DMS 273 treated with DMSO at 0.1 percent for 48 hours (cell line): ENCODE results near the gene HARBI1.
"Not testable (repeated sequence)": the region's sequence is repeated elsewhere in the genome, so short reads cannot be mapped to it uniquely, and the experiment has no call there.

Experiments used
- DNase-seq: peaks from one replicate; lab custom pipeline; 2025; lab: John Stamatoyannopoulos, UW

Gene HARBI1

DNA sequence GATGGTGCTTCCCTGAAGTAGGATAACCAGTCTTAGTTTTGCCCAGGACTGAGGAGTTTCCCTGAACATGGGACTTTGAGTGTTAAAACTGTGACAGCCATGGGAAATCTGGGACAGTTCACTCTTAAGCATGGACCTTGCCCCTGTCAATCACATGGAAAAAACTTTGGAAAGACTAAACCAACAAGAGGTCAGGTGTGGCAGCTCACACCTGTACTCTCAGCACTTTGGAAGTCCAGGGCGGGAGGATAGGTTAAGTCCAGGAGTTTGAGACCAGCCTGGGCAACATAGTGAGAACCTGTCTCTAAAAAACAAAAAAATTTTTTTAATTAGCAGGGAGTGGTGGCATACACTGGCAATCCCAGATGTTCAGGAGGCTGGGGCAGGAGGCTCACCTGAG lies 19.9 kb downstream of the HARBI1 start:
- no peak for DNase-seq

DNA sequence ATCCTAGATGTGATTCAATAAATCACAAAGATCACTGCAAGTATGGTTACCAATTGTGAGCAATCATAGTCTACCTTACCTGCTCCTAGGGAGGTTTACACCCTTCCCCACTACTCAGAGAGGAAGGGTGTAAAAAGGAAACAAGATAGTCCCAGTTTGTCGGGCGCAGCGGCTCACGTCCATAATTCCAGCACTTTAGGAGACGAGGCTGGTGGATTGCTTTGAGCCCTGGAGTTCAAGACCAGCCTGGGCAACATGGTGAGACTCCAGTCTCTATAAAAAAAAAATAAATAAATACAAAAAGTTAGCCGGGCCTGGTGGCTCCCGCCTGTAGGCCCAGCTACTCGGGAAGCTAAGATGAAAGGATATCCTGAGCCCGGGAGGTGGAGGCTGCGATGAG lies 22.2 kb downstream of the HARBI1 start:
- DNase-seq, result no peak

DNA sequence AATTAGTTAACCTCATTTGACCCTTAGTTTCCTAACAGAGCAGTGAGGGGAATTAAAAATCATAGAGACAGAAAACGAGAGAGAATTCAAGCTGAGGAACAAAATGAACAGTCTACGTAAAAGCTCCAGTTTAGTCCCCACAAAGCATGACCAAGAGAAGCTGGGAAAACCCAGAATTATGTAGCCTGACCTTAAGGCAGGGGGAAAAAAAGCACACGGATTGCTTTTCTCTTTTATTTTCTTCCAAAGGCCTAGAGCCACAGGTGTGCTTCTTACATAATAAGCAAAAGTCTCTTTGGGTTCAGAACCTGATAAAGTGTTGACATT lies 22.7 kb downstream of the HARBI1 start:
- no peak for DNase-seq

DNA sequence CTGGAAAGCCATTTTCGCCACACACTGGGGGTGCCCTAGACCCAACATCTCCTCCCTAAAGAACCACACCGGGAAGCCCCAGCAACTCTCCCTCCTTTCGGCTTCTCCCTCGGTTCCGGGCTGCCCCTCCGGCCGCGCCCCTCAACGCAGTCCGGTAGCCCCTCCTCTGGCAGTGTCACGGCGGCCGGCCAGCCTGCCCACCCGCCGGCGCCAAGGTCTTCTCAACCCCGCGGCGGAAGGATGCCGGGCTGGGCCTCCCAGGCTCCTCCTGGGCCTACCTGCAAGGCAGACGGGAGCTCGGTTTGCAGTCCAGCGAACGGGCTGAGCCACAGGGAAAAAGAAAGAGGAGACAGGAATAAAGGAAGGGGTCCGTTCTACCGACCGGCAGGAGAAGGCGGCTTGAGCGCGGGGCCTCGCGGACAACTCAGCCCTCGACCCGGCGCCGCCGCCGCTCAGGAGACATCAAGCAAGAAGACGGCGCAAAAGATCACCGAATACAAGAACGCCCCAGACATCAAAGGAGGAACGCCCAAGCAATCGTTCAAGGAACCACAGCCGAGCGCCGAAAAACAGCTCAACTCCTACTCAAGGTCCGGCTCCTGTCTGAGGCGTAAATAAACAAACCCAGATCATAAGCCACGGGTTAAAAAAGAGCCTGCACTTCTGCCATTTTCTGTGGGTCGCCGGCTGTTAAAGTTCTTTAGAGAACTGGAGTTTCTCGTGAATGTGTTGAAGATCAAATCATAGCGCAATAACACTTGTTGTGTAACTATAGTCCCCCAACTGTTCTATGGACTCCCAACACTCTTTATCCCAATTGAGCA lies 23.3 kb downstream of the HARBI1 start, which contains the start of gene AMBRA1:
Gene AMBRA1 (minus strand): TSS at position 474 of the 824 bp plus-strand sequence. CDS start 45,643 bp downstream, outside the sequence.
- DNase-seq, result peak; percentile 75

DNA sequence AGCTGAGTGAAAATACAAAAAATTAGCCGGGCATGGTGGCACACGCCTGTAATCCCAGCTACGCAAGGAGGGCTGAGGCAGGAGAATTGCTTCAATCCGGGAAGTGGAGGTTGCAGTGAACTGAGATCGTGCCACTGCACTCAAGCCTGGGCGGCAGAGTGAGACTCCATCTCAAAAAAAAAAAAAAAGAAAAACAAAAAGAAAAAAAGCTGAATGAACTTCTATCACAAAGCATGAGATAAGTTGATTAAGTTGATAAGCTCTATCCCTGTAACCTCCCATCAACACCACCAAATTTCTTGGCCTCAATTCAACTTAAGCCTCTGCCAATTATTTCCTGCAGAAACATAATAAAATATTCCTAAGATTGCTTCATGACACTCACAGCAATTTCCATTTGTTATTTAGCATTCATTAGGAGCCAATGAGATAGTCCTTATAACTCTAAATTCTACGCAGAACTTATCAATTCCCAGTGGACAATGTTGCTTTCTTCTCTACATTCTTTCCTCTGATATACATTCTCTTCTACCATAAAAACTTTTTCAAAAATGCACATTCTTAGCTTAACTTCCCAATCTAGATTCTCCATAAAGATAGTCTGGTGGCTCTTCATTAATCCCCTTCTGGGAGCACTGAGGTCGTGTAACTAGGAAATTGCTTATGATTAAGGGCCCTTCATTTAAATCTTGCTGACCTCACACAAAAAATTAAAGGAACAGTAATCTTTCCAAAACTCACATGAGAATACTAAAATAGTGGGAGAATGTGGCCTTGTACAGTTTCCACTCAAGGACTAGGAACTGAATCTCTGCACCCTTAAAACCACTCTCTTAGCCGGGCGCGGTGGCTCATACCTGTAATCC lies 26.1 kb downstream of the HARBI1 start:
- DNase-seq, result no peak

DNA sequence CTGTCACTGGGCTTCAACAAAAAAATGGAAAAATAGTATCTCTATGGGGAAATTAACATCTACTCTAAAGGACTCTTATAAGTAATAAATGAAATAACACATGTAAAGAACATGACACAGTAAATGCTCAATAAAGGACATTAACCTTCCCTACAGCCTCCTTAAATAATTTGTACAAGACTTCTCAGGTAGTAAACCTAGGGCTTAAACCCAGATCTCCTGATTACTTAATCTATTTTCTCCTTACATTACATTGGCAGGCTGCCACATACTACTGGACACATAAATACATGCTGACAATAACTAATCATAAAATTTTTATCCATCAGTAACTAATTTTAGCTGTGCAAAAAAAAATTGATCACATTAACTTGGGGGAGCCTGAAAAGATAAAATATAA lies 28.1 kb downstream of the HARBI1 start:
- no peak for DNase-seq

DNA sequence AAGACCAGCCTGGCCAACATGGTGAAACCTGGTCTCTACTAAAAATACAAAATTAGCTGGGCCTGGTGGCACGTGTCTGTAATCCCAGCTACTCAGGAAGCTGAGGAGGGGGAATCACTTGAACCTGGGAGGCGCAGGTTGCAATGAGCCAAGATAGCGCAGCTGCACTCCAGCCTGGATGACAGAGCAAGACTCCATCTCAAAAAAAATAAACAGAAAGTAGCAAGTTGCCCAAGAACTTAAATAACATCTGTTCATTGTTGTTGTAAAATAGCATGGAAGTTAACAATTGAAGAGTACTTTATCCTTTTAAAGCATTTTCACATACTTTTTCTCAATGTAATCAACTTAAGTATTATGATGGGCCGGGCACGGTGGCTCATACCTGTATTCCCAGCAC lies 28.9 kb downstream of the HARBI1 start:
- no peak for DNase-seq

DNA sequence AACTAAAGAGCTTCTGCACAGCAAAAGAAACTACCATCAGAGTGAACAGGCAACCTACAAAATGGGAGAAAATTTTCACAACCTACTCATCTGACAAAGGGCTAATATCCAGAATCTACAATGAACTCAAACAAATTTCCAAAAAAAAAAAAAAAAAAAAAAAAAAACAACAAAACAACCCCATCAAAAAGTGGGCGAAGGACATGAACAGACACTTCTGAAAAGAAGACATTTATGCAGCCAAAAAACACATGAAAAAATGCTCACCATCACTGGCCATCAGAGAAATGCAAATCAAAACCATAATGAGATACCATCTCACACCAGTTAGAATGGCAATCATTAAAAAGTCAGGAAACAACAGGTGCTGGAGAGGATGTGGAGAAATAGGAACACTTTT lies 33.5 kb downstream of the HARBI1 start:
- DNase-seq, result not testable (repeated sequence)

DNA sequence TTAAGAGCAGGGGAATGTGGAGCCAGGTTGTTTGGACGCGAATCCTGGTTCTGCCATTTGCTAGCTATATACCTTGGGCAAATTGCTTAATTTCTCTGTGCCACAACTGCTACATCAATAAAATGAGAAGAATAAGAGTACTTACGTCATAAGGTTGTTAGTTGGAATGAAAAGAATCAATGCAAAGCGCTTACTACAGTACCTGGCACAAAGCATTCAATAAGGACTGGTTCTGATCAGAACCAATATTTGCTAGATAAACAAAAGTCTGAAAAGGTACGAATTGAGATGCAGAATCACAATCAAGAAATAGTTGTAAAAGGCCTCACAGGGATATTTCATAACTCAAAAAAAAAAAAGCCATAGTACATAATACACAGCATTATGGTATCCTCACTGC lies 34.4 kb downstream of the HARBI1 start:
- DNase-seq, result no peak

DNA sequence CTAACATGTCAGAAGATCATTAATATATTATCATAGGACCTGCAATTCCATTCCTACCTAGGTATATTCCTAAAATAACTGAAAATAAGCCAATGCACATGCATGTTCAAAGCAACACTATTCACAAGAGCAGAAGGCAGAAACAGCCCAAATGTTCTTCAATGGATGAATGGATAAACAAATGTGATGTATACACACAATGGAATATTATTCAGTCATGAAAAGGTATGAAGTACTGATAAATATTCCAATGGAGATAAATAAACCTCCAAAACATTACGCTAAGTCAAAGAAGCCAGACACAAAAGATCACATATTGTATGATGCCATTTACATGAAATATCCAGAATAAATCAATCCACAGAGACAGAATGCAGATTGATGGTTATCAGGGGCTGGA lies 40.0 kb downstream of the HARBI1 start:
- no peak for DNase-seq

DNA sequence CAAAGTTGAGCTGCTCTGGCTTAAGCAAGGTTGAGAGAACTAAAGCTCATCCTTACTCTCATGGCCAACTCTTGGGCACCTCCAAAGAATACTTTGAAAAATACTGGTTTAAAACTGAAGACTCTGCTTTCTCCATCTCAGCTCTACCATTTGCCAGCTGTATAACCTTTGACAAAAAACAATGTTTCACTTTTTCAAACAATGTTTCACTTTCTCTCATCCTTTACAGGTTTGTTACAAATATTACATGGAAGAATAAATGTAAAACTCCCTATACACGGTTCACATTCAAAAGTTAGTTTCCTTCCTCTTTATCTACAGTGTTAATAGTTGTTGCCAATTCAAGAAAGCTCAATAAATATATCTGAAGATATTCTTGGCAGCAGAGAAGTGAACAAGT lies 42.4 kb downstream of the HARBI1 start:
- DNase-seq, result no peak

DNA sequence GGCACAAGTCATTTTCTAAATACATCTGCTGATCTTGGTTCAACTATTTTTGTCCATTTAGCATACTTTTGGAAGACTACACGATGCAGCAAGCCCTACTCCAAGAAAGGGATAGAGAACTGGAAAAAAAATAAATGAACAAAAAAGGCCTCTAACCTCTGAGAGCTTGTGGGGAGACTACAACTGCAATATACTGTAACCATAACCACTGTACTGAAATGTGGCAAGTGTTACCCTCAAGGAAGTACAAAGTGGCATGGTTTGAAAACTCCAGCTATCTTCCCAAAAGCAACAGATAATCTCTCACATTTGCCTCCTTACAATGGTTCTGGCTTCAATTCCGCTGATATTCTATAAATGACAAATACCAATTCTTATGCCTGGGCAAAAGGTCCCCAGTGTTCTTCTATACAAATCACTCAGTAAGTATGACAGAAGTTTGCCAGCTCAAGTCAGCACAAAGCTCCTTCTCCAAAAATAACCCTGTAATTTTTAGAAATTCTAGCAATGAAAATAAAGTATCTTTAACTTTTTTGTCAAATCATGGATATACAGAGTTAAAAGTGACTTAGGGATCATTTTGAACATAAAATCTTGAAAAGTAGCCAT lies 46.1 kb downstream of the HARBI1 start:
- no peak for DNase-seq

DNA sequence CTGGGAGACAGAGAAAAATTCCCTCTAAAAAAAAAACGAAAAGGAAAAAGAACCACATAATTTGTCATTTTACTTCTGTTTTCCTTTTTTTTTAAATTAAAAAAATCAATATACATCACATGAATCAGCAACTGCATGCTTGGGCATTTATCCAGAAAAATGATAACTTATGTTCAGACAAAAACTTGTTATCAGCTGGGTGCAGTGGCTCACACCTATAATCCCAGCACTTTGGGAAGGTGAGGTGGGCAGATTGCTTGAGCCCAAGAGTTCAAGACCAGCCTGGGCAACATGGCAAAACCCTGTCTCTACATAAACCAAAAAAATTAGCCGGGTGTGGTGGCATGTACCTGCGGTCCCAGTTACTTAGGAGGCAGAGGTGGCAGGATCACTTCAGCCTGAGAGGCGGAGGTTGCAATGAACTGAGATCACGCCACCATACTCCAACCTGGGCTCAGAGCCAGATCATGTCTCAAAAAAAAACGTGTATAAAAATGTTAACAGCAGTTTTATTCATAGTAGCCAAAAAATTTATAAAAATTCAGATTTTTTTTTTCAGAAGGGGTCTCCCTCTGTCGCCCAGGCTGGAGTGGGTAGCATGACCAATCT lies 51.7 kb downstream of the HARBI1 start:
- no peak for DNase-seq

DNA sequence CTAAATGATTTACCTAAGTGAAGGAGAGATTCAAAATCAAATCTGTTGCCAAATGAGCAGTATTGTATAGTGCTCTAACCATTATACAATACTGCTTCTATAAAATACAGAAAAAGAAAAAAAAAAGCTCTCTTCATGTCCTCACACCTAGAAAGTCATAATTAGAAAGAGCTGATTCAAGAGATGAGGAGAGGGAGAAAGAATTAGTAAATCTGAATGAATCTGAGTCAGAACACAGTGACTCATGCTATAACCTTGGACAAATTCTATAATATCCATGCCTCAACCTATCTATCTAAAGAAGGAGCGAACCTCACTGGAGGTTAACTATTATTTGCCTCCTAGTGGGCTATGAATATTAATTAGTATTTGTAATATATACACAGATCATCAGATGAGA lies 52.6 kb downstream of the HARBI1 start:
- DNase-seq, result no peak

DNA sequence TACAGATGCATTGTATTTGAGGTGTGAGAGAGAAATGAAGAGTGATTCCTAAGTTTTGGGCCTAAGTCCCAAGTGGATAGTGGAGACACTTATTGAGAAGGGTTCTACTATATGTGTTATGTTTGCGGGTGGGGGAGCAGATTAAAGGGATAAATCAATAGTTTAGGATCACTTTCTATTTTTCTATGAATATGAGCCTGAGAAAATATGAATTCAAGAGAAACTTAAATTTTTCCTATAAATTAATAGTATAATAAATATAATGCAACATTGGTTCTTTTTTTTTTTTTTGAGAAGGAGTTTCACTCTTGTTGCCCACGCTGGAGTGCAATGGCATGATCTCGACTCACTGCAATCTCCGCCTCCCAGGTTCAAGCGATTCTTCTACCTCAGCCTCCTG lies 54.5 kb downstream of the HARBI1 start:
- no peak for DNase-seq

DNA sequence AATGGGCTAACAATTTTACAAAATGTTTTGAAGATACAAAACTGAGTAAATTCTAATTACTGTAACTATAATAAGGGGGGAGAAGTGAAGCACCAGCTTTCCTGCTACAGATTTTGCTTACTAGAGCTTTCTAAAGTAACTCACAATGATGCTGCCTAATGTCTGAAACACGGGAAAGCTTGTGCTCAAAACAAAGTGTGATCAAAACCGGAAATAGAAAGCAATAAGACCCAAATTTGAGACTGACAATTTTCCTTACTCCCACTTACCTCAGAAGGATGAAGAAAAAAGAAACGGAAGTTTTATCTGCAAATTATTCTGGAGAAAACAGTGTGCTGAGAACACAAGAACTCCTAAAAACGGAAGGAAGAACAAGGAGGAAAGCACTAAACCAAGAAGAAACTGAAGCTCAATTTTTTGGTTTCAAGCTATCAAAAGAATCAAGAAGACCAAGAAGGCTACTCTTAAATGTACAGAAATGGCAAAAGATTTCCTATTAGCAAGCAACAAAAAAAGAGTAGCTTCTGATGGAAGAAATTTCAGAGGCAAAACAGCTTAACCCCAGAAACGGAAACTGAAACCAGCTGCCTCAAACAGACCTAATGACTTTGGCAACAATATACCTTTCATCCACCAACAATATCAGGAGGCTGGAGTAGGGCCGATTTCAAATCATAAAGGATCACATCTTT lies 56.6 kb downstream of the HARBI1 start:
- no peak for DNase-seq

DNA sequence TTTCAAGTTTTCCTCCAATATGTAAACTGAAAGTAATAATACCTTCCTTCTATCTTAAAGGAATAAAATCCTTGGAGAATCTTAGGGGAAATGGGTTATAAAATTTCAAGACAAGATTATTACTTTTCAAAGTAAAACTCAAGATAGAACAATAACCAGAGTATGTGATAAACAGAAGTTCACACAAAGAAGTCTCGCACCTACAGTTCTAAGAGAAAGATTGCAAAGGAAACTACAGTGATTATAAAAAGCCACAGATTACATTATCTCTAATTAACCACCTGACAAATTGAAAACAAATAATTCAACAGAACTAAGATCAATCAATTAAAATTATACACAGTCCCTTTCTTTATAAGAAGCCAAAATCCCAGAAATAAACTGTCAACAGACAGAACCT lies 57.2 kb downstream of the HARBI1 start:
- DNase-seq, result no peak

DNA sequence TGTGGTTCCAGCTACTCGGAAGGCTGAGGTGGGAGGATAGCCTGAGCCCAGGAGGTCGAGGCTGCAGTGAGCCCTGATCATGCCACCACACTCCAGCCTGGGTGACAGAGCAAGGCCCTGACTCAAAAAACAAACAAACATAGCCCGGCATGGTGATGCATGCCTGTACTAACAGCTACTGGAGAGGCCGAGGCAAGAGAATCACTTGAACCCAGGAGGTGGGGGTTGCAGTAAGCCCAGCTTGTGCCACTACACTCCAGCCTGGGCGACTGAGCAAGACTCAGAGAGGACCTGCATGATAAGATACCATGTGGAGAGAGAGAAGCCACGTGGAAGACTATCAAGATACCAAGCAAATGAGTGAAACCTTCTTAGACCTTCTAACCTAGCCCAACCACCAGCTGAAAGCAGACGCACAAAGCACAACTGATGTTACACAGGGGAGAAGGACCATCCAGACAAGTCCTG lies 59.3 kb downstream of the HARBI1 start:
- DNase-seq, result no peak

DNA sequence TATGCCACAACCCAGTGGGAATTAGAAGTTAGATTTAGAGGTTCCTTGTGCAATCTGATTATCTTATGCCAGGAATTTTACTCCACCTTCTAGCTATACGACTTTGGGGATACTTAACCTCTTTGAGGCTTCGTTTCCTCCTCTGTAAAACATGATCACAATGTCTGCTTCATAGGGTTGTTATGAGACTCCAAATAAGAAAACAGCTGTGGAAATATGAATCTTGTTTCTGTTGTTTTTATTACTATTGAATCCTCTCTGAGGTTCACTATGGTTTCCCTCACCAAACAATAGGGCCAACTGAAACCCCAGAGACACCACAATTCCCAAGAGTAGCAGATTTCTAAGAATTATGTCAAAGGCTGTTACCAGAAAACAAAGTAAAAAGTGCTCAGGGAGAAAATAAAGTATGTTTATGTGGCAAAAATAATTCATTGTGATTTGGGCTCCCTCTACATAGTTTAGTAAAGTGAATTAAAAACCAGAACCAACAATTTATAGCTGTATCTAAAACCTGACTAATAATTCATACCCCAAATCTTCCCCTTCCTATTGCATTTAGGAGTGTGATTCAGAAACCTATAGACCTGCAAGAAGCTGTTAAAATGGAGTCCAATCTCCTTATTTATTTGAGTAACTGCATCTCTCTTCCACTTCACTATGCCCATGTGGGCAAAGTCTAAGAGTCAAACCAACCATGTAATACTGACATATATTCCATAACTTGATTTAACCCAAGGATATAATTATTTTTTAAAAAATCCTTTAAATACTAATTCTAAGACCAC lies 61.6 kb downstream of the HARBI1 start:
- no peak for DNase-seq

DNA sequence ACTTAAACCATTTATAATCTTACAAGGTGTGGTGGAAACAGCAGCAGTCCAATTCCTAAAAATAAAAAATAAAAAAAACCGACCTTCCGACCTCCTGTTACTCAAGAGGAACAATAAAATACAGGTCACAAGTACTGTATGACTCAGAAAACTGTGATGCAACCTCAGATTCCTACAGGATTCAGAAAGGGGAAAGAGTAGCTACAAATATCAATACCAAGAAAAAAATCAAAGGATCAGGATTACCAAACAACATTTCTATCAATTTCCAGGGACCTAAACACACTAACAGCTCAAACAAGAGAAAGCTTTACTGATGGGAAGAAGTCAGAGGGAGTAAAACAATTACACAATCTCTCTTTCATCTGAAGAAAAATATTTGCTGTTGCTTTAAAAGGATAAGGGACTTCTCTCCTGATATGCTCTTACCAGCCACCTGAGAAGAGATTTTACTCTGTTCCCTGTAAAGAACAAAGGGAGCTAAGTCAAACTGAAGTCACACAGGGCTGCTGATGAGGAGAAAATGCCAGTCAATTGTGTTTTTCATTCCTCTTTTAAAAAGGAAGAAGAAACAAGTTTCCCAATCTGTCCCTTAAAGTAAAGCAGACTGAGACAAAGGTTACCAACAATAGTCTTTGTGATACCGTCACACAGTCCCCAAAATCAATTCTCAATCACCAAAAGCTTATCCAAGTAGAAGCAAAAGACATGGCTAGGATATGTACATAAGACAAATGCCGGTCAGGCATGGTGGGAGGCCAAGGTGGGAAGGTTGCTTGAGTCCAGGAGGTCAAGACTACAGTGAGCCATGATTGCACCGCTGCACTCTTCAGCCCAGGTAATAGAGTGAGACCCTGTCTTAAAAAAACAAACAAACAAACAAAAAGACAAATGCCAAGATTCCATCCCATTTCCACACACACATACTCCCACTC lies 62.5 kb downstream of the HARBI1 start:
- no peak for DNase-seq
